Fibroblast of villous mesenchyme (primary cell): Measurements from ENCODE around the gene FBLN5. TPM values are rescaled to one million over a fixed set of nuclear protein-coding genes. Genes with fewer than 3 reads are reported as not detected.
A peak's percentile ranks its signal among the peaks of the same experiment; 100 is the strongest.

Source experiments
- DNase-seq: peaks from one replicate; pipeline ENCODE4 v3.0.0-alpha.2; 2010; ENCODE audit warnings: low read depth
- H3K4me3 ChIP-seq: 2 replicates; pipeline ENCODE4 v1.5.1; 2011; ENCODE audit warnings: low read depth, mild to moderate bottlenecking, low read length
- CTCF ChIP-seq: IDR thresholded peaks from 2 replicates; pipeline ENCODE4 v1.5.1; 2012; ENCODE audit warnings: low read depth, mild to moderate bottlenecking, low read length; ENCODE audit not compliant: insufficient read depth
- total RNA-seq: library from RNA; depleted of rRNA; stranded (reverse); fragments of >200 nt; gene quantifications from 2 replicates; pipeline ENCODE4 v1.2.3, GENCODE V29; 2012

The FBLN5 gene
- total RNA-seq, 1 donor: 77.7 TPM

GRCh38 chr14:91888641-91889476 is 58.6 kb downstream of the FBLN5 start:
- TF ChIP-seq CTCF: no peak
- DNase-seq: no peak
- H3K4me3 ChIP-seq: no peak overlapping the region

- DNase-seq: no peak
- H3K4me3 ChIP-seq: no peak overlapping the region
- no peak for TF ChIP-seq CTCF
Observed at GRCh38 chr14:91886961-91887360, 60.5 kb downstream of the FBLN5 start.

GRCh38 chr14:91885839-91886238 is 61.7 kb downstream of the FBLN5 start:
- no peak for DNase-seq
- TF ChIP-seq CTCF: no peak
- no peak overlapping the region for H3K4me3 ChIP-seq

- no peak for DNase-seq
- no peak overlapping the region for H3K4me3 ChIP-seq
- no peak for TF ChIP-seq CTCF
Observed at GRCh38 chr14:91885113-91885712, 62.3 kb downstream of the FBLN5 start.

- TF ChIP-seq CTCF: no peak
- no peak overlapping the region for H3K4me3 ChIP-seq
- DNase-seq: no peak
Observed at GRCh38 chr14:91884664-91885063, 62.8 kb downstream of the FBLN5 start.

- peak; percentile 27 for DNase-seq
- no peak for TF ChIP-seq CTCF
Observed at GRCh38 chr14:91883753-91884152, 63.7 kb downstream of the FBLN5 start.

More at GRCh38 chr14:91883753-91884152, 63.7 kb downstream of the FBLN5 start:
- no peak overlapping the region for H3K4me3 ChIP-seq
